ENCODE measurements around the gene PHACTR4. TPM values are rescaled to one million over a fixed set of nuclear protein-coding genes. Genes with fewer than 3 reads are reported as not detected.
"Not testable (repeated sequence)": the region's sequence is repeated elsewhere in the genome, so short reads cannot be mapped to it uniquely, and the experiment has no call there.

Gene PHACTR4
- total and polyA plus RNA-seq, 9 of the 15 experiments (the other 6 are each of a cell fraction or from before 2014, with no cell fraction given) = 6.4 to 43.6 (median 14.2) TPM

GRCh38 chr1:28525002-28525642 lies 155.6 kb downstream of the PHACTR4 start (continued):
- TF ChIP-seq ARNT (IDR thresholded peaks at IDR 0.05) (0 out of 4 replicates have a peak, but pooled peaks of 1 of the 2 experiments have one; percentile 58), RCOR1 (IDR thresholded peaks at IDR 0.05; ENCODE audit: borderline replicate concordance in 1 of 2, low read depth in 2 of 2, low read length in 2 of 2) (peak; percentile 97 to 98), SP1 (CRISPR knock-in tag; IDR thresholded peaks at IDR 0.05) (peak; percentile 38; the same call in 1 of the 2 replicates), LEF1 (IDR thresholded peaks at IDR 0.05) (peak; percentile 74; the same call in 1 of the 2 replicates), TCF3 (CRISPR knock-in tag; IDR thresholded peaks at IDR 0.05) (peak; percentile 98), HDAC1 (IDR thresholded peaks at IDR 0.05) (peak; percentile 90 to 99; a peak in 3 of 4 replicates), SOX6 (IDR thresholded peaks at IDR 0.05) (peak; percentile 88), TEAD4 (IDR thresholded peaks at IDR 0.05; ENCODE audit: low read length) (peak; percentile 93), CBFA2T2 (conservative IDR thresholded peaks at IDR 0.05) (peak; percentile 96), TARDBP (IDR thresholded peaks at IDR 0.05) (0 out of 2 replicates have a peak, but pooled peaks have one; percentile 50), MBD2 (IDR thresholded peaks at IDR 0.05; ENCODE audit: borderline replicate concordance, low read depth) (peak; percentile 46; the same call in 1 of the 2 replicates), DPF2 (IDR thresholded peaks at IDR 0.05) (peak; percentile 93), DMBX1 (CRISPR knock-in tag; IDR thresholded peaks at IDR 0.05; ENCODE audit: borderline replicate concordance) (peak; percentile 82), TEAD1 (CRISPR knock-in tag; IDR thresholded peaks at IDR 0.05) (peak; percentile 50 to 70; a peak in 1 of 4 replicates), CTBP1 (IDR thresholded peaks at IDR 0.05; ENCODE audit: borderline replicate concordance) (peak; percentile 43; the same call in 1 of the 2 replicates), ZNF175 (CRISPR knock-in tag; IDR thresholded peaks at IDR 0.05; ENCODE audit: low read depth) (peak; percentile 66; the same call in 1 of the 2 replicates), MTA2 (IDR thresholded peaks at IDR 0.05; ENCODE audit: low read depth) (peak; percentile 95), ZBED1 (IDR thresholded peaks at IDR 0.05) (0 out of 2 replicates have a peak, but pooled peaks have one; percentile 55), CXXC5 (CRISPR knock-in tag; IDR thresholded peaks at IDR 0.05) (peak; percentile 75), NONO (IDR thresholded peaks at IDR 0.05; ENCODE audit: low read depth in 2 of 2, low read length in 1 of 2) (peak in 1 of 2 experiments; percentile 57; a peak in 1 of 4 replicates), HMGN3 (IDR thresholded peaks at IDR 0.05; ENCODE audit: borderline replicate concordance, extremely low read depth, insufficient read length, low read depth, low read length) (peak; percentile 18), ETV5 (CRISPR knock-in tag; IDR thresholded peaks at IDR 0.05; ENCODE audit: low read depth) (peak; percentile 59; the same call in 1 of the 2 replicates), PHB2 (IDR thresholded peaks at IDR 0.05; ENCODE audit: low read depth) (peak; percentile 88), MYNN (IDR thresholded peaks at IDR 0.05) (0 out of 2 replicates have a peak, but pooled peaks have one; percentile 42), CEBPB (tag; IDR thresholded peaks at IDR 0.05) (peak; percentile 81), PKNOX1 (IDR thresholded peaks at IDR 0.05) (peak; percentile 37; the same call in 1 of the 2 replicates), HDAC2 (IDR thresholded peaks at IDR 0.05) (peak; percentile 98)
- not testable (repeated sequence) for TF ChIP-seq TEAD4 (CRISPR knock-in tag; IDR thresholded peaks at IDR 0.05; ENCODE audit: borderline replicate concordance); MYNN (CRISPR knock-in tag; IDR thresholded peaks at IDR 0.05)
- TF ChIP-seq, protein P1, sequence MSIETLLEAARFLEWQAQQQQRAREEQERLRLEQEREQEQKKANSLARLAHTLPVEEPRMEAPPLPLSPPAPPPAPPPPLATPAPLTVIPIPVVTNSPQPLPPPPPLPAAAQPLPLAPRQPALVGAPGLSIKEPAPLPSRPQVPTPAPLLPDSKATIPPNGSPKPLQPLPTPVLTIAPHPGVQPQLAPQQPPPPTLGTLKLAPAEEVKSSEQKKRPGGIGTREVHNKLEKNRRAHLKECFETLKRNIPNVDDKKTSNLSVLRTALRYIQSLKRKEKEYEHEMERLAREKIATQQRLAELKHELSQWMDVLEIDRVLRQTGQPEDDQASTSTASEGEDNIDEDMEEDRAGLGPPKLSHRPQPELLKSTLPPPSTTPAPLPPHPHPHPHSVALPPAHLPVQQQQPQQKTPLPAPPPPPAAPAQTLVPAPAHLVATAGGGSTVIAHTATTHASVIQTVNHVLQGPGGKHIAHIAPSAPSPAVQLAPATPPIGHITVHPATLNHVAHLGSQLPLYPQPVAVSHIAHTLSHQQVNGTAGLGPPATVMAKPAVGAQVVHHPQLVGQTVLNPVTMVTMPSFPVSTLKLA (conservative IDR thresholded peaks at IDR 0.05) = peak in 1 of 2 experiments; percentile 80; a peak in 2 of 4 replicates

Data from K562 (cell line).